Stimulated activated CD4-positive, alpha-beta T cell treated with anti-CD3 and anti-CD28 coated beads, Interleukin-12 subunit alpha, Interleukin-12 subunit beta, amount 100 ng/mL, for 48 hours (primary cell): Measurements from ENCODE around the gene CREB1.
"Not testable (repeated sequence)": the region's sequence is repeated elsewhere in the genome, so short reads cannot be mapped to it uniquely, and the experiment has no call there.

Experiments used
- DNase-seq, 3 donors: peaks; one replicate each; pipeline ENCODE4 v3.0.0-alpha.2; 2020; ENCODE audit warnings: low read depth in 2 of 3, low spot score in 1 of 3

Gene CREB1

GRCh38 chr2:207614824-207615223 is 85.1 kb downstream of the CREB1 start:
- DNase-seq = no peak

GRCh38 chr2:207616185-207616584 is 86.4 kb downstream of the CREB1 start:
- DNase-seq = no peak

- DNase-seq = no peak
These were observed 87.4 kb downstream of the CREB1 start for GRCh38 chr2:207617011-207617671.

- DNase-seq = no peak
These were observed 90.0 kb downstream of the CREB1 start for GRCh38 chr2:207619764-207620203.

- no peak for DNase-seq
These were observed 91.8 kb downstream of the CREB1 start for GRCh38 chr2:207621501-207622039.

GRCh38 chr2:207624185-207625013 is 94.6 kb downstream of the CREB1 start:
- DNase-seq = peak in 2 of 3 donors; percentile 48 to 58

GRCh38 chr2:207625014-207625907 is 95.5 kb downstream of the CREB1 start, which contains the start of gene METTL21A:
Gene METTL21A, minus strand, starts transcription at chr2:207625394. Its CDS starts 1,019 bp downstream, at chr2:207624375.
- DNase-seq = peak; percentile 84 to 91 (median 90)

GRCh38 chr2:207629553-207629952 is 99.8 kb downstream of the CREB1 start:
- no peak for DNase-seq

GRCh38 chr2:207630491-207630890 is 100.7 kb downstream of the CREB1 start:
- DNase-seq = no peak

GRCh38 chr2:207632575-207633493 is 103.1 kb downstream of the CREB1 start:
- no peak for DNase-seq

GRCh38 chr2:207633686-207634085 is 103.9 kb downstream of the CREB1 start:
- DNase-seq = no peak

GRCh38 chr2:207635468-207636200 is 105.9 kb downstream of the CREB1 start:
- no peak for DNase-seq

GRCh38 chr2:207639288-207639687 is 109.5 kb downstream of the CREB1 start:
- DNase-seq = not testable (repeated sequence)

GRCh38 chr2:207640160-207640559 is 110.4 kb downstream of the CREB1 start:
- no peak for DNase-seq

GRCh38 chr2:207640661-207641060 is 110.9 kb downstream of the CREB1 start:
- no peak for DNase-seq

- no peak for DNase-seq
These were observed 114.1 kb downstream of the CREB1 start for GRCh38 chr2:207643892-207644291.

GRCh38 chr2:207646582-207646981 is 116.8 kb downstream of the CREB1 start:
- DNase-seq = not testable (repeated sequence)
